NCI-H2227 (cell line): ENCODE data around the gene CCDC9B.

ENCODE experiments used
- DNase-seq: peaks from one replicate; lab custom pipeline; 2025; ENCODE audit not compliant: unreplicated experiment; lab: John Stamatoyannopoulos, UW

The CCDC9B gene

DNA sequence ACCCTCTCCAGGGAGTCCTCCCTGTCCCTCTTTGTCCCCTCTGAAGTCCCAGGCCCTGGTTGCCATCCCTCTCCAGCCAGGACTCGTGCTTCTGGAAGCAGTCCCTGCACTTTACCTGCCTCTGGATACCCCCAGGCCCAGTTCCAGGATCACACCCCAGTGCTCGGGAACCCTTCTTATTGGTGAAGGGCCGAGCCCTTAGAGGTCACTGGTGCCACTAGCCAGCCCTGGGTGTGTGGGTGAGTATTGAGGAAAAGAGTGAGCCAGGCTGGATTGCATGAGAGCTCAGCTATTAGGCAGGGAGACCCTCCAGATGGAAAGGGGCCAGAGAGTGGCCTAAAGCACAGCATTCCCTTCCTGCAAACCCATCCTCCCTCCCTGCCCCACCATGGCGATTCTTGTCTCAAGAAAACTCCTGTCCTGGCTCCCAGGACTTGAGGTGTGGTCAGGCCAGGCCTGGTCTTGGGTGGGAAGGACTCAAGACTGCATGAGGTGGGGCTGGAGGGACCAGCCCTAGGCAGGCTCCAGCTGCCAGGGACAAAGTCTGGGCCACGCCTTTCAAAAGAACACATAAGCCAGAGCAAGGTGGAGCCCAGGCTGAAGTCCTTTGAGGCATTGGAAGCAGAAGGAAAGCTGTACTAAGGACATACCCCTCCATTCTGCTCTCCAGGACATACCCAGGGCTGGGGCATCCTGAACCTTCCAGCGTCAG lies 5.3 kb upstream of the CCDC9B start:
- DNase-seq = no peak

DNA sequence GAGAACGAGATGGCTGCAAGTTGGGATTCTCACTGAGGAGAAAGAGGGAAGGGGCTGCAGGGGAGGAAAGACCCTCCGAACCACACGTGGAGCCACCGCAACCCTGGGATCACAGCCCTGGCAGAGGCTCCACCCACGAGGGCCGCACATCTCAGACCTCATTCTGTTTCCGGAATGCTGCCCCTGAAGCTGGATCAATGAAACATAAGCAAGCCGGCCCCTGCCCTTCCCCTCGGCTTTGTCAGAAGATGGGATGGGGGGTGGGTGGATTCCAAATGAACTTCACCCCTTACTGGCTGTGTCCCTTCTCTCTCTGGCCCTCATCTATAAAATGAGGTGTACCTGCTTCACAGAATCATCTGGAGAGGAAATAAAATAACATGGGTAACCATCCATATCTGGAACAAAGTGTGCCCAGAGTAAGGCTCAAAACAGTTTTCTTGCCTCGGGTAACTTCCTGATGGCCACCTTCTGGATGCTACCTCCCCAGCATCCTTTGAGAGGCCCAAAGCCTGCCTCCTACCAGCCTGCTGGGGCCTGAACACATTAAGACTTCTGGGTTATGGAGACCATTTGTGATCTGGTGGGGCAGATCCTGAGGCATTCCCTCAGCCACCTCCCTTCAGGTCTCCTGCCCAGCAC lies 4.6 kb upstream of the CCDC9B start:
- DNase-seq = no peak

DNA sequence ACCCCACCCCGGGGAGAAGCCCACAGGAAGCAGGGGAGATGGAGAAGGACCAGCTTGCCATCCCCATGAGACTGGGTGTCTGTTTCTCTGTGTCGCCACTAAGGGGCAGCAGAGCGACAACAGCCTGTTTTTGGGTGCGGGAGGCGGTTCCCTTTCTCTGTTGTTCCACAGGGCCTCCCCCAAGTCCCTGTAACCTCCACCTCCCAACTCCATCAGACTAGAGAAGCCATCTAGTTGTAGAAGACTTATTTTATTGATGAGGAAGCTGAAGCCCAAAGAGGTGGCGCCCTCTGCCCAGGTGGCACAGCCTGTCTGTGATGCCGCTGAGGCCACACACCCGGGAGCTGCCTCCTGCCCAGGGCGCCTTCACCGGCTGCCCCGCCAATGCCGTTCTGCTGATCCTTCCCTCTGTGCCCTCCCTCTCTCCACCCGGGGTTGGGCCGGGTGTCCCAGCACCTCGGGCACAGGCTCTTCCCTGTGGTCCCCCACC lies 3.9 kb upstream of the CCDC9B start:
- DNase-seq = peak; percentile 40

DNA sequence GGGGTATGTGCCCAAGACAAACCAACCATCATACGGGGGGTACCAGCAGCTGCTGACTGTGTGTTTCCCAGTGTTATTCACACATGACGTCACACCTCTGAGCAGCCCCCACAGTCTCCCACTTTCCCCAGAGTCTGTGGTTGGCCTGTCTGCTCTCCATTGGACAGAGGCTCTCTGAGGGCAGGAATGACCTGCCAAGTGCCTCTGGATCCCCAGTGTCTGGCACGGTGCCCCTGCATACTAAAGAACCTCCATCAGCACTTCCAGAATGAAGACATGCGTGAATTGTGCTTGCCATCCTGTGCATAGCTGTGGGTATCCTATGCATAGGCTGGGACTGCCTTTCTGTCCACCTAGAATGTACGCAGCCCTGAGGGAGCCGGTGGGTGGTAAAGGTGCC lies 3.5 kb upstream of the CCDC9B start:
- DNase-seq = no peak

DNA sequence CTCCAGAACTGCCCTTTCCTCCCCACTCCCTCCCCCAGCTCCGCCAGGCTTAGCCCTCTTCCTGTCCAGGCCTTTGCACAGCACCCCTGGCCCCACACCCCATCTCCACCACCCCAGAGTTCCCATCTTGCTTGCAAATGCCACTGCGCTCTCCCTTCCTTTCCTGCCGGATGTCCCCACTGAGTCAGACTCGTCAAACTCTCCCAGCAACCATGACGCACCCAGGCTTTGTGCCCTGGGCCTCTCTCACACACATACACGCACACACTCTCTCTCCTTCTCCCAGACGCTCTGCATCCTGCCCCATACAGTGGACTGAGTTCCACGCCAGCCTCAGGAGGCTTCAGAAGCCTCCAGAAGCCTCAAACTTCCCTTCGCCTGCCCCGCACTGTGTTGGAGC lies 2.8 kb upstream of the CCDC9B start:
- no peak for DNase-seq

DNA sequence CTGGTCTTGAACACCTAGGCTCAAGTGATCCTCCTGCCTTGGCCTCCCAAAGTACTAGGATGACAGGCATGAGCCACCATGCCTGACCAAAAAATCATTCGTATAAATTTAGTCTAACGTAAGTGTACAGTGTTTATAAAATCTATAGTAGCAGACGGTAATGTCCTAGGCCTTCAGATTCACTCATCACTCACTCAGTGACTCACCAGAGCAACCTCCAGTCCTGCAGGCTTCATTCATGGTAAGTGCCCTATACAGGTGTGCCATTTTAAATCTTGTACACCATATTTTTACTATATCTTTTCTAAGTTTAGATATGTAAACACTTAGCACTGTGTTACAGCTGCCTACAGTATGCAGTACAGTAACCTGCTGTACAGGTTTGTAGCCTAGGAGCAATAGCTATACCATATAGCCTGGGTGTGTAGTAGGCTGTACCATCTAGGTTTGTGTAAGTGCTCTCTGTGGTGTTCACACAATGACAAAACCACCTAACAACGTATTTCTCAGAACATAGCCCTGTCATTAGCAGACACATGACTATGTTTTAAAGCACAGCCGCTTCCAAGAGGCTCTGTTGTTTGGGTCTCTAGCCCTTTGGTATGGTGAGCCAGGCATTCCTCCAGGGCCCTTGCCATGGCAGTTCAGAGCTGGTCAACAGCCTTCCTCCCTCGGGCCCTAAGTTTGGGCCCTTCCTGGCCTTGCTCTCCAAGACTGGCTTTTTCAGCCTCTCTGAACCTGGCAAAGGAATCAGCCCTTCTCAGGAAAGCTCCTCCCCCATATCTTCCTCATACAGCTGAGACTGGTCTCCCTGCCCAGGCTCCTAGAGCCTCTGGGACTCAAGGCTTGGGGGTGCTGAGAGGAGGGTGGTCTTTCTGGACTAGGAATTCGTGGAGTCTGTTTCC lies 1.9 kb upstream of the CCDC9B start:
- DNase-seq = no peak

DNA sequence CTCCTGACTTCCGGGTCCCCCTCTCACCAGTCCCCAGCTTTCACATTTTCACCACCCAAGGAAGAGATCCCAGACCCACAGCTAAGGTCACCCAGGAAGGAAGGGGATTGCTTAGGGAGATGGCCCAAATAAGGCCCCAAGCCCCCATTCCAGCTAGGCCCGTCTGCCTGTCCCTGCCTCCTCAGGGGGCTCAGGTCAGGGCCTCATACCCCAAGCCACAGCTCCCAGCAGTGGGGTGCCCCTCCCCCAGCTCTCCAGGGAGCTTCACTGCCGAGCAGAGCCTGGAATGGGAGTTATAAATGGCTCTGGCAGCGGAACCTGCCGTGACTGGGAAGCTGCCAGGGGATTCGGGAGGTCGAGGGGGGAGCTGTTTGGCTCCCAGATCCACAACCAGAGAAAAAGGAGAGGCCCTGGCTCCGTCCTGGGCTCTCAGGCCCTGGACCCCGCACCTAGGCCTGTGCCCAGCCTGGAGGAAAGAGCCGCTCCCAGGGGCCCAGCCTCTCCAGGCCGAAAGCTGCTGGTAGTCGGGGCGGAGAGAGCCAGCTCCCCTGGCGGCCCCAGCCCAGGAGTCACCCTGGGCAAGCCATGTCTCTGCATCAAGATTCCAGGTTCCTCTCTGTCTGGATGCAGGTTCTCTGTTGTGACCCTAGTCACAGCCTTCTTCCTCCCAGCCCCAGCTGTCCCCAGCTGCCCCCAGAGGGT lies 550 bp downstream of the CCDC9B start:
- DNase-seq = no peak

DNA sequence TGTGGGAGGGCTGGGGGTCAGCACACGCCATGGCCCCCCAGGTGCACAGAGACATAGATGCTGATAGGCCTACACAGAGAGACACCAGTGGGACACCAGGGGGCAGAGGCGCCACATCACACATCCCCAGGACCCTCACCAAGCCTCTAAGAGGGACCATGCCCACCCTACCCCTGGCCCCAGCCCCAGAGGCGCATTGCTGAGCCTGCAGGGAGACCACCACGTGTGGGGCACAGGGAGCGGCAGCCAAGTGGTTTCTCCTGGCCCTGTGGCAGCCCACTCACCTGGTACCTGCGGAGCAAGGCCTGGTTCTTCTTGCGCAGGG lies 1.2 kb downstream of the CCDC9B start:
- DNase-seq = no peak

DNA sequence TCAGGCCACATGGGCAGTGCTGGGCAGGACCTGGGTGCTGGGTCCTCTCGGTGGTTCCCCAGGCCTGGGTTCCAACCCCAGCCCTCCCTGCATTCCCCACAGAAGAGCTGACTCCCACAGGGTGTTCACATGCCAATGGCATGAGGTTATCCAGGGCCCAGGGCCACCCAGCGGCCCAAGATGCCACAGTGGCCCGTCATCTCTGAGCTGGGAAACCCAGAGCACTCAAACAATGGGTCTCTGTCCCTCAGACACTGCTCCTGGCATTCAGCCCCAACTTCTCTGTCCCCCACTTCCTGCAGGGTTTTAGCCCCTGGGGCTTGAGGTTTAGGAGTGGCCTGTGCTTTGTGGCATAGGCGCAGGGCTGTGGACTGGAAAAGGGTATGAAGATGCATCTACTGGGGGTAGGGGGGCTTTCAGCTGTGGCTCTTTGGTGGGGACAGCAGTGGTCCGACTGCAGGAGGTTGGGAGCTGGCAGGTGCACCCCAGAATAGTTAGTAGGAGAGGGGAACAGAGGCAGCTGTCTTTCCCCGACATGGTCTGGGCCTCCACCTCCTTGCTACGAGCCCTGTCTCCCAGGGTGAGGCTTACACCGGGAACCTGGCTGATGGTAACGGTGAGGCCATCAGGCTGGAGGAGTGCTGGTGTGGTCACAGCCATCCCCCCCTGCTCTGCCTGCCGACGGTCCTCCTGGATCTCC lies 1.7 kb downstream of the CCDC9B start:
- no peak for DNase-seq

DNA sequence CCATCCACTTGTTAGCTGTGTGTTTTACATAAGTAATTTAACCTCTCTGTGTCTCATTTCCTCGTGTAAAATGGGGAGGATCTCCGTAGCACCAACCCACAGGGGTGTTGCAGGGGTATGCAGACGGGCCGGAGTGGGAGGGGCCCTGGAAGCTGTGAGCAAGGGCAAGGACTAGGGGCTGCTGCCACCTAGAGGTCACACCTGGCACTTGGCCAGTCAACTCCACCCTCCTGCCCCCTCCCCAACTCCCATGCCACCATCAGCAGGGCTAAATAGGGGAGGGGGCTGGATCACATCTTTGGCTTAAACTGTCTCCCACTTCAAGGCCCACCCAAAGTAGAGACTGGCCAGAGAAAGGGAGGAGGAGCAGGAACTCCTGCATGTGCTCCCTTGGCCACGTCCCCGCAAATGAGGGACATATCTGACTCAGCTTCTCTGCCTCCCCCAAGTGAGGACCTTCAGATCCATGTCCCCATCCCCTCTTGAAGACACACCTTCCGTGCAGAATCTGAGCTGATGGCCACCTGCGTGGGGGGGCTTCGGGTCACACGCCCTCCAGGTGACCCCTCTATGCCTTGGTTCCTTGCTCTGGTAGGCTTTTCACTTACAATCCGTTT lies 2.6 kb downstream of the CCDC9B start:
- peak; percentile 69 for DNase-seq

DNA sequence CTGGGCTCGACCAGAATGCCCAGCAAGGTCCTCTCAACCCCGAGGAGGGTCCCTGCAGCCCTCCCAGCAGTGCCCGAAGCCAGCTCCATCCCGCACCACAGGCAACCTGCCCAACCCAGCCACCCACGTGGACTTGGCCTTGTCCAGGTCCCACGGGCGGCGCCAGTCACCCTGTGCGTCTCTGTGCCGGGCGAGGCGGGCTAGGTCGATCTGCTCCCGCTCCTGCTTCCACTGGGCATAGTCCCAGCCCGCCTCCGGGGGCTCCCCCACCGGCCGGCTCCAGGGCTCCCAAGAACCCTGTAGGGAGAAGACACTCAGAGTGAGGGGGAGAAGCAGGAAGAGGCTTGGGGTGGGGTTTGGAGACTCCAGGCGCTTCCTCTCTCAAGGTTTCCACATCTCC lies 3.1 kb downstream of the CCDC9B start:
- no peak for DNase-seq

DNA sequence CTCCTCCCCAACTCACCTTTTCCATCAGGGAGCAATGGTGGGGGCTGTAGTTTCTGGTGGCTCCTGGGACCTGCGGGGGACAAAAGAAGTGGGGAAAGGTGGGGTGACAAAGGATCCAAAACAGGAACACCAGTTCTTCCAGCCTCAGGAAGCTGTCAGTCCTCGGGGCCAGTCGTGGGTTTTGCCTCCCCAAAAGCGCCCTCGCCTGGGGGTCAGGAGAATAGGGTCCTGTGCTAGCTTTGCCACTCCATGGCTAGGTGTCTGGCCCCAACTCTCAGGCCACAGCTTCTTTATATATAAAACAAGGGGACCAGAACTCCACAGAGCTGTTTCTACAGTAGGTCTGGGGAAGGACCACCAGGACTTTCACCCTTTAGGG lies 4.0 kb downstream of the CCDC9B start:
- DNase-seq = no peak

DNA sequence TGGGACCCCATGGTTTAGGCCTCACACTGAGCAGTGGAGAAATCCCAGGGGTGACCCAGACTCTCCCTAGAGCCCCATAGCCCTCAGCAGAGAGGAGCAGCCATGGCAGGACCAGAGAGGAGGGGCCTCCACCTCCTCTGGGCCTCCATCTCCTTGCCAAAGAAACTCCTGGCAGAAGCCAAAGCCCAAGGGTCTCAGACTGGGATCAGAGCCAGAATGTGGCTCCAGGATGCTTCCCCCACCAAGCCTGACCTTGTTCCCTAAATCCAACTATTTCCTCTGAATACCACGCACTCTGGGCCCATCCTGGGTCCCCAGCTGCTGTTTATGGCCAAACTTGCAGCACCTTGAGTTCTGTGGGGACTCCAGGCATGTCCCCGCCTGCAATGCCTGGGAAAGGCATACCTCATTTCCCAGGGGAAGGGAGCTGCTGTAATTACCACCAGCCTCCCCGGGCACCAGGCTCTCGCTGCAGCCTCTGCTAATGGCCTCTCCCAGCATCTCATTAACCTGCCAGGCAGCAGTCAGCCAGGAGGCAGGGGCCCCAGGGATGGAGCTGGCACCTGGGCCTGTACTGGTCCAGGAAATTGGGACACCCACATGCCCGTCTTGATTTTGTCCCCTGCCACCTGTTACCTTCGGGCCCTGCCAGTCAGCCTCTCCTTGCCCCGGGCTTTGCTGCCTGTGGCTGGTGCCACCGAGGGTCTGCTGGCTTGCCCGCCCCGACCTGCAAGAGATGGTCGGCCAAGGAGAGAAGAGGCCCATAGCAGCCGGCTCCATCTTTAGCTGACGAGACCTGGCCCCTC lies 4.6 kb downstream of the CCDC9B start:
- DNase-seq = peak; percentile 13

DNA sequence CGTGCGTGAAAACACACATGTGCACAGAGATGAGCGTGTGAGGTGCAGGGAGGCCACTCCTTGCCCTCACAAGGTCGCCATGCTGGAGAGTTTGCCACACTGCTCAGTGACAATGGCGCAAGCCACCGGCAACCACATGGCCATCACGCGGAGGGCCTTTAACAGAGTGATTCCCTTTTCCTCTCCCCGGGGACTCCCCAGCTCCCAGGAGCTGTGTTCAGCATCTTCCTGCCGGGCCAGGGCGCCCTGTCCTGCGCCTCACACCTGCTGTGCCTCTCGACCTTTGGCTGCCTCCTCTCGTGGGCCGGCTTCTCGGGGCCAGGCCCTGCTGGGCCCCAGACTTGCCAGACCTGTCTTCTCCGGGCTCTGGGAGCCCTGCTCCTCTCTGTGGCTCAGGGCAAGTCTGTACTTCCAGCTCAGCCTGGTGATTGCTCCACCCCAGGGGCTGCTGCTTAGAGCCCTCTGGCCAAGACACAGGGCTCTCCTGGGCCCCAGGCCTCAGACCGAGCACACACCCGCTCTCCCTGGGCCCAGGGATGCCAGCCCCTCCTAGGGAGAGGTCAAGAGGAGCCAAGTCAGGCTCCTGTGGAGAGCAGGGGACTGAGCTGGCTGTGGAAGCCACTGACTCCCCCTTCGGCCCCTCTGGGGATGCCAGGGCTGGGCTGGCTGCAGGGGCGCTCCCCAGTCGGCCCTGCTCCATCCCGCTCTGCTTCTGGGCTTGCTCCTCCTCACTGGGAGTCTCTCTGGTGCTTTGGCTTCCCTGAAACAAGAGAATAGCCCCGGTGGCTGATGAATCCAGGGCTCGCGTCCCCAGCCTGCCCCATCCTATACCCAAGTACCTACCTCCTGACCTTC lies 5.6 kb downstream of the CCDC9B start:
- no peak for DNase-seq

DNA sequence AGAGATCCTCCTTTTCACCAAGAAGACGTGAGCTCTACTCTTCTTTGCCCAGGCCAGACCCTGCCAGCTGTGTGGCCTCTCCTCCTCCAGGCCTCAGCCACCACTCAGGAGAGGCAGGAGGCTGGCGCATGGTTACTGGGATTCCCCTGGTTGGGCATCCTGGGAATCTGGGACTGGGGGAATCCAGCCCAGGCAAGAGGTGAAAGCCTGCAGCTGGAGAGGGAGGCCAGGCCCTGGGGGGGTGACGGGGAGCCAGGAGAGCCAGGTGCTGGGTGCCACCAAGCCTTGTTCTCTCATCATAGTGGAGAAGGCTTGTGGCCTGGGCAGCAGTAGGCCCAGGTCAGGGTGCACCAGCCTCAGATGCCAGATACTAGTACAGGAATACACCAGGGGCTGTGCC lies 6.2 kb downstream of the CCDC9B start:
- no peak for DNase-seq

DNA sequence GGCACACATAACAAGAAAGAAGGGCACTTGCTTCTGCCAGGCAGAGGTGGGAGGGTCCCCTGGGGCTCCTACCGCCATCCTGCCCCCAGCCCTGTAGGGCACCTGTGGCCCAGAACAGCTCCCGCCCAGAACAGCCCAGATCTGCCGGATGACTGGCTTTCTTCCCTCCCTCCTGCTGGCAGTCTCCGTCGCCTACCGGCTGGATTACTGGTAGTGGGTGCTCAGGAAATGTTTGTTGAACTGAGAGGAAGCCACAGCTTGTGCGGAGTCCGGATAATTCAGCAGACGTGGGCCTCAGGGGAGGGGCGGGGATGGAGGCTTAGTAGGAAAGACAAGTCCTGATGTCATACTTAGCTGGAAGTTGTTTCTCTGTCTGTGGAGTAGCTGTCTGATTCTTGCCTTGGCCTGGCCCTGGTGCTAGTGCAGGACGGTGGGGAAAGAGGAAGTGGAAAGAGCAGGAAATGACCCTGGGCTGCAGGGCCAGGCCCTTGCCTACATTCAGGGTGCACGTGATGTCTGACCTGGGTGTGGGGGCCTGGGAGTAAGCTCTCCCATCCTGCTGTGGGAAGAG lies 6.7 kb downstream of the CCDC9B start:
- DNase-seq = no peak

DNA sequence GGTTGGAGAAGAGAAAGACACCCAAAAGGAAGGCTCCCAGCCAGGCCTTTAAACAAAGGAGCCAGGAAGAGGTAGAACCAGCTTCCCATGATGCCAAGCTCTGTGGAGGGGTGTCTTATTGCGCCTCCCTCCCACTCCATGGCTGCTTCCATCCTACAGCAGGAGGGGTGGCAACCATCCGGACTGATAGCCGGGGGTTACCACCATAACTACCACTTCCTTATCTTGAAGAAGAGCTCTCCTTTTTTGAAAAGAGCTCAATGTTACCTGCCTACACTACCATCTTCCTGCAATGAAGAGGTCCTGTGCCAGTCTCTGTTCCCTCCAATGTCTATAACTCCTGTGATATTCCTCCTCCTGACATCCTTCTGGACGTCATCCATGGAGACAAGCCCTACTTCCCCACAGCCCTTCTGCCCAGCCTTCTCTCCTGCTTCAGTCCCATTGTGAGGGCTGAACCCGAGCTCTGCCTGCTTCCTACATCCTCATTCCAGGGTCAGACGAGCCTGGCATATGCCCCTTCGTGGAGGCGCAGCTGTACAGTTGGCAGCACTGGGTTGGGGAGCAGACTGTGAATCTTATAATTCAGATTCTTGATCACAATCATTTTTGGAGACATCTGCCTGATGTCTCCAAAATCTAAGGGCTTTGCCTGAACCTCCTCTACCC lies 8.5 kb downstream of the CCDC9B start:
- no peak for DNase-seq

DNA sequence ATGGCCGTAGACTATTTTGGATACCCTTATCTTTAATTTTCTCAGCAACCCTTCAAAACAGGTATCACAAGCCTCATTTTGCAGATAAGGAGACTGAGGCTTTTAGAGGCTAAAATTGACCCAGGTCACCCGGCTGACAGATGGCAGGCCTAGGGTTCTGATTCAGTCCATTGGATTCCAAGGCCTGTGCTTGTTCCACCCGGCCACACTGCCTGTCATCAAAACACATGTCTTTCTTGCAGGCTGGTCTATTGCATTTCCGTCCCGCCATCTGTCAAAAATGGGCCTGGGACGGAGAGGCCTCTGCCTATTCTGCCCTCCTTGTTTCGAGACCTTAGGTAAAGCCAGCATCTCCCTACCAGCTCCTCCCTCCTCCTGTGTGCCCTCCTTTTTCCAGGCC lies 9.1 kb downstream of the CCDC9B start:
- DNase-seq = no peak
